PC-3 (cell line): ENCODE results near the gene GALNT1. TPM values are rescaled to one million over a fixed set of nuclear protein-coding genes. Genes with fewer than 3 reads are reported as not detected.

ENCODE experiments used
- ATAC-seq: fragments of 200-7000 bp; cut with Tn5 transposase; 2 replicates; pipeline ENCODE4 v1.9.1; 2020; ENCODE audit warnings: mild to moderate bottlenecking, moderate library complexity
- BruUV-seq: library from RNA; stranded (reverse); fragments of 400-500 nt; replicated peaks from 2 replicates; lab custom pipeline; 2021; lab: Mats Ljungman, UMichigan
- CTCF ChIA-PET: fragments of 300-600 bp; sonication (Branson Sonifier 250); formaldehyde crosslinking; loops from one replicate; lab custom pipeline; 2022; ENCODE audit warnings: antibody characterized with exemption; lab: Charles Lee
- POLR2A ChIA-PET: fragments of 300-600 bp; sonication (Branson Sonifier 250); formaldehyde crosslinking; loops from one replicate; lab custom pipeline; 2022; ENCODE audit warnings: antibody characterized with exemption; ENCODE audit not compliant: unreplicated experiment; lab: Charles Lee
- DNase-seq: peaks from one replicate; pipeline ENCODE4 v3.0.0-alpha.2; 2015
- H2AFZ ChIP-seq: fragments of 300-600 bp; sonication (generic); 2 replicates; pipeline ENCODE4 v1.6.0; 2016; ENCODE audit warnings: antibody characterized with exemption, low read length
- H3F3A ChIP-seq: fragments of 300-600 bp; sonication (generic); one replicate; pipeline ENCODE4 v1.6.0; 2017; ENCODE audit warnings: antibody characterized with exemption, low read length, control low read depth, mild to moderate bottlenecking; ENCODE audit not compliant: unreplicated experiment
- H3K27ac ChIP-seq: fragments of 300-600 bp; sonication (generic); 2 replicates; pipeline ENCODE4 v1.5.1; 2016; ENCODE audit warnings: mild to moderate bottlenecking, low read length
- H3K27me3 ChIP-seq: fragments of 300-600 bp; sonication (generic); 2 replicates; pipeline ENCODE4 v1.6.1; 2016; ENCODE audit warnings: low read length, mixed read lengths
- H3K36me3 ChIP-seq: fragments of 300-600 bp; sonication (generic); 2 replicates; pipeline ENCODE4 v1.6.1; 2016; ENCODE audit warnings: low read depth, mixed run types, low read length, mixed read lengths
- H3K4me1 ChIP-seq: fragments of 300-600 bp; sonication (generic); 2 replicates; pipeline ENCODE4 v1.5.1; 2016; ENCODE audit warnings: low read length; ENCODE audit not compliant: insufficient read depth
- H3K4me2 ChIP-seq: fragments of 300-600 bp; sonication (generic); 2 replicates; pipeline ENCODE4 v1.6.0; 2016; ENCODE audit warnings: low read length
- H3K4me3 ChIP-seq: fragments of 300-600 bp; sonication (generic); 2 replicates; pipeline ENCODE4 v1.5.1; 2016; ENCODE audit warnings: mild to moderate bottlenecking, low read length, mixed read lengths
- H3K79me2 ChIP-seq: fragments of 300-600 bp; sonication (generic); 2 replicates; pipeline ENCODE4 v1.6.1; 2017; ENCODE audit warnings: low read length, mixed read lengths
- H3K9ac ChIP-seq: fragments of 300-600 bp; sonication (generic); 2 replicates; pipeline ENCODE4 v1.6.0; 2016; ENCODE audit warnings: mild to moderate bottlenecking, low read length
- H3K9me2 ChIP-seq: fragments of 300-600 bp; sonication (generic); replicated peaks from 2 replicates; pipeline ENCODE4 v1.6.1; 2016; ENCODE audit warnings: mixed run types, low read length, mixed read lengths
- H3K9me3 ChIP-seq: fragments of 300-600 bp; sonication (generic); 2 replicates; pipeline ENCODE4 v1.6.1; 2016; ENCODE audit warnings: low read length, mixed read lengths
- H4K20me1 ChIP-seq: fragments of 300-600 bp; sonication (generic); 2 replicates; pipeline ENCODE4 v1.6.1; 2016; ENCODE audit warnings: low read length, mixed read lengths
- CTCF ChIP-seq: fragments of 300-600 bp; sonication (generic); conservative IDR thresholded peaks from 2 replicates; pipeline ENCODE4 v1.5.1; 2017; ENCODE audit warnings: antibody characterized with exemption, low read depth, mild to moderate bottlenecking, low read length
- EZH2 ChIP-seq: fragments of 300-600 bp; sonication (generic); IDR thresholded peaks from one replicate; pipeline ENCODE4 v1.6.1; 2017; ENCODE audit warnings: antibody characterized with exemption, mild to moderate bottlenecking, low read length; ENCODE audit not compliant: unreplicated experiment
- EZH2phosphoT487 ChIP-seq: fragments of 300-600 bp; sonication (generic); IDR thresholded peaks from 2 replicates; pipeline ENCODE4 v1.6.1; 2018; ENCODE audit warnings: mild to moderate bottlenecking, antibody characterized with exemption, low read length, borderline replicate concordance
- intact Hi-C: fragments of 100-400 bp; cut with micrococcal nuclease; formaldehyde crosslinking; loops from 2 replicates; pipeline ENCODE4 v1.9.0; 2023
- total RNA-seq: library from RNA; depleted of rRNA; stranded (reverse); fragments of >200 nt; gene quantifications from 2 replicates; pipeline ENCODE4 v1.2.3, GENCODE V29; 2014

The GALNT1 gene
- total RNA-seq, 1 experiment from 2014 or later, result 25.0 TPM

GRCh38 chr18:35721431-35722081 lies 140.0 kb downstream of the GALNT1 start:
- Histone ChIP-seq H4K20me1 (no peaks in the 10 kb centered on the region), H3K9me2 (no peaks in the 10 kb centered on the region), H3K4me1 (no peaks in the 10 kb centered on the region), H3F3A (no peaks in the 10 kb centered on the region), H3K27ac (no peak overlapping the region), H3K79me2 (no peaks in the 10 kb centered on the region), H3K9ac (no peak overlapping the region), H3K4me3 (no peak overlapping the region), H3K4me2 (no peak overlapping the region), H3K27me3 (no peaks in the 10 kb centered on the region), H3K36me3 (no peaks in the 10 kb centered on the region), H2AFZ (no peak overlapping the region), H3K9me3 (no peaks in the 10 kb centered on the region)
- intact Hi-C loops, result no loop called here
- ChIA-PET CTCF (no interaction called here), POLR2A (no interaction called here)
- DNase-seq (no peak), ATAC-seq (no peak)
- no peak for TF ChIP-seq EZH2
- TF ChIP-seq CTCF, result no peak
- no peak for TF ChIP-seq EZH2phosphoT487
- BruUV-seq, result no TSS peak

GRCh38 chr18:35728676-35729075 lies 147.1 kb downstream of the GALNT1 start:
- Histone ChIP-seq H3K36me3 (no peaks in the 10 kb centered on the region), H4K20me1 (no peaks in the 10 kb centered on the region), H3K27ac (no peak overlapping the region), H3K79me2 (no peaks in the 10 kb centered on the region), H3K4me1 (no peaks in the 10 kb centered on the region), H3K9ac (no peak overlapping the region), H3K27me3 (no peaks in the 10 kb centered on the region), H3K4me2 (no peak overlapping the region), H2AFZ (no peak overlapping the region), H3K4me3 (no peak overlapping the region), H3F3A (no peaks in the 10 kb centered on the region), H3K9me2 (no peaks in the 10 kb centered on the region), H3K9me3 (no peaks in the 10 kb centered on the region)
- no TSS peak for BruUV-seq
- TF ChIP-seq EZH2phosphoT487 (no peak), EZH2 (no peak), CTCF (no peak)
- intact Hi-C loops, result no loop called here
- POLR2A ChIA-PET, result no interaction called here
- no peak for ATAC-seq
- CTCF ChIA-PET, result no interaction called here
- DNase-seq, result no peak

GRCh38 chr18:35729991-35730668 lies 148.6 kb downstream of the GALNT1 start:
- H3K9me3 ChIP-seq, result no peaks in the 10 kb centered on the region
- H2AFZ ChIP-seq, result no peak overlapping the region
- H3K4me3 ChIP-seq, result no peak overlapping the region
- ChIA-PET CTCF (no interaction called here), POLR2A (no interaction called here)
- H3K4me2 ChIP-seq, result no peak overlapping the region
- TF ChIP-seq CTCF (no peak), EZH2 (no peak), EZH2phosphoT487 (no peak)
- no peaks in the 10 kb centered on the region for H3K36me3 ChIP-seq
- H3K9me2 ChIP-seq, result no peaks in the 10 kb centered on the region
- no peaks in the 10 kb centered on the region for H3K4me1 ChIP-seq
- no peaks in the 10 kb centered on the region for H3K79me2 ChIP-seq
- no peaks in the 10 kb centered on the region for H3K27me3 ChIP-seq
- DNase-seq (no peak), ATAC-seq (no peak)
- H3F3A ChIP-seq, result no peaks in the 10 kb centered on the region
- no peaks in the 10 kb centered on the region for H4K20me1 ChIP-seq
- intact Hi-C loops, result no loop called here
- no peak overlapping the region for H3K27ac ChIP-seq
- H3K9ac ChIP-seq, result no peak overlapping the region
- BruUV-seq, result no TSS peak
